Measurements from ENCODE around the gene IL1A. TPM values are rescaled to one million over a fixed set of nuclear protein-coding genes. Genes with fewer than 3 reads are reported as not detected.

IL1A gene
- total RNA-seq, 4 donors from 2014 or later, result 0.24 to 2.2 TPM; not detected in 2

DNA sequence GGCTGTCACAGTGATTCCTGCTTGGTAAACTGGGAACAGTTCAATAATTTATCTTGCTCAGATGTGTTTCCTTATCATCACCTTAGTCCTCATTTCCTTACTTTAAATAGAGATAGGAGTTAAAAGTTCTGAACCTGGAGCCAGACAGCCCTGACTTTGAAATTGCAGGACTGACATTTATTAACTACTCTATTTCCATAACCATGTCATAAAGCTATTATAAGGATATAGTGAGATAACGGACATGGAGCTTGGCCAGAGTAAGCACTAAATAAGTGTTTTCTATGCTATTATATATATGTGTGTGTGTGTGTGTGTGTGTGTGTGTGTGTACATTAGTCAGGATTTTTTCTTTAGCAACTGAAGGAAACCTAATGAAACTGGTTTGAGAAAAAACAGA, 50.4 kb downstream of the IL1A start:
- TF ChIP-seq, protein P1, sequence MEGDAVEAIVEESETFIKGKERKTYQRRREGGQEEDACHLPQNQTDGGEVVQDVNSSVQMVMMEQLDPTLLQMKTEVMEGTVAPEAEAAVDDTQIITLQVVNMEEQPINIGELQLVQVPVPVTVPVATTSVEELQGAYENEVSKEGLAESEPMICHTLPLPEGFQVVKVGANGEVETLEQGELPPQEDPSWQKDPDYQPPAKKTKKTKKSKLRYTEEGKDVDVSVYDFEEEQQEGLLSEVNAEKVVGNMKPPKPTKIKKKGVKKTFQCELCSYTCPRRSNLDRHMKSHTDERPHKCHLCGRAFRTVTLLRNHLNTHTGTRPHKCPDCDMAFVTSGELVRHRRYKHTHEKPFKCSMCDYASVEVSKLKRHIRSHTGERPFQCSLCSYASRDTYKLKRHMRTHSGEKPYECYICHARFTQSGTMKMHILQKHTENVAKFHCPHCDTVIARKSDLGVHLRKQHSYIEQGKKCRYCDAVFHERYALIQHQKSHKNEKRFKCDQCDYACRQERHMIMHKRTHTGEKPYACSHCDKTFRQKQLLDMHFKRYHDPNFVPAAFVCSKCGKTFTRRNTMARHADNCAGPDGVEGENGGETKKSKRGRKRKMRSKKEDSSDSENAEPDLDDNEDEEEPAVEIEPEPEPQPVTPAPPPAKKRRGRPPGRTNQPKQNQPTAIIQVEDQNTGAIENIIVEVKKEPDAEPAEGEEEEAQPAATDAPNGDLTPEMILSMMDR (IDR thresholded peaks at IDR 0.05), result no peak
- ATAC-seq (ENCODE audit: low FRiP score) (no peak), DNase-seq (ENCODE audit: low spot score) (no peak)

DNA sequence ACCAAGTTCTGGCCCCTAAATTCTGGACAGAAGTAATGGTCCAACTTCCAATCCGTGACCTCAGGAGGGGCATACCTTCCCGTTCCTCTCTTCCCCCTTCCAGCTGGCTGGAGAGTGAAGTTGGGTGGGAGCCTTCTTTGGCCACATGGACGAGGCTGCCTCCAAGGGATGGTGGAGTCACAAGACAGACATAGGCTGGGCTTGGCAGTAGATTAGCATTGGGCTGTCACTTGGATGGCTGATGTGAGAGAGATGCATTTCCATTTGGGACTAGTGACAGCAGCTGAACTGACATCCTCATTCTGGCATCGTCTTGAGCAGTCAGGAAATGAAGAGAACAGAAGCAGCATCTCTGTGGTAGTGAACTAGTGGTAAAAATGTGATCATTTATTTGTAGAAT, 50.8 kb downstream of the IL1A start:
- no peak for DNase-seq (ENCODE audit: low spot score)
- ATAC-seq (ENCODE audit: low FRiP score), result no peak
- TF ChIP-seq, protein P1 (IDR thresholded peaks at IDR 0.05), result no peak

DNA sequence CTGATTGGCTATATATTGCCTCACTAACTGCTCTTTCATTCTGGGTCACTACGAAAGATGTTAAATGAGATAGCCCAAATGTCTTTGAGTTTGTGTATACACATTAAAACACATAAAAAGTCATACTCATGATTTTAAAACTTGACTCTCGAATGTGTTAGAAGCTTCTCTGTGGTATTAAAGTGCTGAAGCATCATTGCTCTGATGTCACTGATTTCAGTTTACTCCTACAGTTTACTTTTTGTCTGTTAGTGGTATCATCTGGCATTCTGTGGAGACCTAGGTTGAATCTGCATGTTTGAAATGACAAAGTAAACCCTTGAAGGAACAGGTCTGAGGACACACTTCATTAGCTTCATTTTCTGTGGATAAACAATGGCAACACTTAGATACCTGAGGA, 52.8 kb downstream of the IL1A start:
- TF ChIP-seq, protein P1 (IDR thresholded peaks at IDR 0.05), result no peak
- ATAC-seq (ENCODE audit: low FRiP score), result no peak
- no peak for DNase-seq (ENCODE audit: low spot score)

DNA sequence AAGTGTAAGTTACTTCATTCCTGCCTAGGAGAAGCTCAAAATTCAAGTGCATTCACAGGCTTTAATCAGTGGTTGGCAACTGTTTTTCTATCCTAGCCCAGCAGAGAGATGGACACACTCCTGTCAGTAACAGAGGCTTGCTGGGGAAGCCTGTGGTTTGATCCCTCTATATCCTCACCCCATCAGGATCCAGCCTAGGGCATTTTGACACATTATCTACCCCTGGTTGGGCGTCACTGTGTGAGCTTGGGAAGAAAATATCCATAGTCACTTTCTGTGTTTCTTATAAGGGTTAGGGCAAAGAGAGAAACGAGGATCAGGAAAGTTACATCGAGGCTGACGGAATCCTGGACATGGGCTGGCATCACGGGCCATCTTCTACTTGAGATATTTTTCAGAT, 53.5 kb downstream of the IL1A start:
- TF ChIP-seq, protein P1 (IDR thresholded peaks at IDR 0.05), result no peak
- DNase-seq (ENCODE audit: low spot score) (no peak), ATAC-seq (ENCODE audit: low FRiP score) (no peak)

DNA sequence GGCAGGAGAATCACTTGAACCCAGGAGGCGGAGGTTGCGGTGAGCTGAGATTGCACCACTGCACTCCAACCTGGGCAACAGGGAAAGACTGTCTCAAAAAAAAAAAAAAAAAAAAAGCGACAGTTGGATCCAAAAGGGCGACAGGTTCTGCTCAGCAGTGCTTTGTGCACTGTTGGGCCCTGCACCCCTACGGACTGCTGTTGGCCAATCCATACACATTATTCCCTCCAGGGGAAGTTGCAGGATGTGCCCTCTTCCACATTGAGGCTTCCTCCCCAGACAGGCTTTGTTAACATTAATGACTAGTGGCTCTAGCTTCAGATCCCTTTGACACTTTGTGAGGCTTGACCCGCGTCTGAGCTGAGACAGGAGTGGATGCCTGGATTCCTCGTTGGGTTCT, 54.1 kb downstream of the IL1A start:
- DNase-seq (ENCODE audit: low spot score) (no peak), ATAC-seq (ENCODE audit: low FRiP score) (no peak)
- TF ChIP-seq, protein P1 (IDR thresholded peaks at IDR 0.05), result no peak

DNA sequence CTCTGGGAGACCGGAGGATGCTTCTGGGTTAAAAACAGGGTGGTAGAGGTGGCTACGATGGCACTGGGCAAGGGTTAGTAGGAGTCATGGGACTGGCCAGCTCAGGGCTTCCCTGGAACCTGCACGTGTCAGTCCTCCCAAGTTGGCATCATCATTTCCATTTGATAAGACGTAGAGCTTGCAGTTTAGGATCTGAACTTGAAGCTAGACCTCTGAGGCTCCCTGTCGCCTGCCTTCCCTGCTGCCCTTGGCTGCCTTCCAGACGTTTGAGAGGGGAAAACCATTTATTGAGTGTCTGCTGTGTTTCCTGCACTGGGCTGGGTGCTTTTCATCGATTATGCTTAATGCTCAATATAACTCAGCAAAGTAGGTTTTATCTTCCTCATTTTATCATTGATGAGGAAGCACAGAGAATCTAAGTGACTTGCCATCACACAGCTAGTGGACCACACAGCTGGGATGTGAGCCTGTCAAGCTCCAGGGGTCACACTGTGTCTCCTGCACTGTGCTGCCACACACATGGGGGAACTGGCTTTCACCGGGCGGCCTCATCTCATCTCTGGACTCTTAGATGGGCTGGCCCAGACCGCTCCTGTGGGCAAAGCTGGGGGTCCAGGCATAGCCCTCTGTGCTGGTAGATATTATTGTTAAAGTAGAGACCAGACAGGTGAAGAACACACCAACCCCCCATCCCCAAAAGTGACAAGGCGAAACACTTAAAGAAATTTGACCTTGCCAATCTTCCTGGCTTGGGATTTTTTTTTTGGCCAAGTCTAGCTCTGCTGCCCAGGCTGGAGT, 55.7 kb downstream of the IL1A start:
- TF ChIP-seq, protein P1 (IDR thresholded peaks at IDR 0.05), result no peak
- ATAC-seq (ENCODE audit: low FRiP score) (no peak), DNase-seq (ENCODE audit: low spot score) (no peak)

DNA sequence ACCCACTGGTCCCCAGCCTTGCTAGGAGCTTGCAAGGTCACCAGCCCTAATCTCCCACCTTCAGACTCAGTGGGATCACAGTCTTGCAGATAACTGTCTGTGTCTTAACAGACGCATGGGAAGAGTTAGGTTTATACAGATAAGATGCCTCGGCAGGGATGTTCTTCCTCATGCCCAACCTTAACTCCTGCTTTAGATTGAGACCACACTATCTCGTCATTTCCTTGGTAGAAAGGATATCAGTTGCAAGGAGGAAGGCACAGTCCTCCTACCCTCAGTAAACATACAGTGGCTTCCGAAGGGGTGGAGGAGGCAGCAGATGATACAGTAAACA, 56.3 kb downstream of the IL1A start:
- no peak for DNase-seq (ENCODE audit: low spot score)
- TF ChIP-seq, protein P1 (IDR thresholded peaks at IDR 0.05), result no peak
- no peak for ATAC-seq (ENCODE audit: low FRiP score)

Measured in omental fat pad (tissue), 4 donors.